ENCODE data around the gene MRPL11.
A peak's percentile ranks its signal among the peaks of the same experiment; 100 is the strongest.

GRCh38 chr11:66386171-66387069 is 52.2 kb downstream of the MRPL11 start:
- TF ChIP-seq CTCF (IDR thresholded peaks at IDR 0.05) (peak; percentile 76 to 97 (median 87)), POLR2A (IDR thresholded peaks at IDR 0.05) (no peak)

Measured in Peyer's patch (tissue), 4 donors.